NCI-H82 treated with DMSO at 0.1 percent for 48 hours (cell line): ENCODE data around the gene BRICD5.

Source experiments
- DNase-seq: peaks from one replicate; lab custom pipeline; 2025; ENCODE audit not compliant: unreplicated experiment; lab: John Stamatoyannopoulos, UW

Gene BRICD5

GRCh38 chr16:2199621-2200139, 11.0 kb downstream of the BRICD5 start:
- DNase-seq = no peak

GRCh38 chr16:2199095-2199494, 11.6 kb downstream of the BRICD5 start:
- no peak for DNase-seq

GRCh38 chr16:2198283-2198682, 12.4 kb downstream of the BRICD5 start:
- no peak for DNase-seq

GRCh38 chr16:2197765-2198164, 12.9 kb downstream of the BRICD5 start:
- no peak for DNase-seq

- no peak for DNase-seq
Measured at GRCh38 chr16:2196981-2197511, 13.6 kb downstream of the BRICD5 start.

GRCh38 chr16:2196162-2196980, 14.3 kb downstream of the BRICD5 start, which contains the start of gene CASKIN1:
Gene CASKIN1 (minus strand): TSS chr16:2196605. CDS start chr16:2196432, 173 bp downstream.
- no peak for DNase-seq

- DNase-seq = no peak
Measured at GRCh38 chr16:2195322-2196161, 15.1 kb downstream of the BRICD5 start.

- peak; percentile 51 for DNase-seq
Measured at GRCh38 chr16:2194852-2195321, 15.8 kb downstream of the BRICD5 start.

GRCh38 chr16:2194166-2194834, 16.4 kb downstream of the BRICD5 start:
- no peak for DNase-seq

GRCh38 chr16:2191446-2191706, 19.3 kb downstream of the BRICD5 start:
- DNase-seq = no peak

- DNase-seq = no peak
Measured at GRCh38 chr16:2190659-2191445, 19.8 kb downstream of the BRICD5 start.

GRCh38 chr16:2190002-2190658, 20.5 kb downstream of the BRICD5 start:
- no peak for DNase-seq

GRCh38 chr16:2189252-2189893, 21.3 kb downstream of the BRICD5 start:
- no peak for DNase-seq

- DNase-seq = no peak
Measured at GRCh38 chr16:2188395-2188794, 22.3 kb downstream of the BRICD5 start.

GRCh38 chr16:2187212-2187611, 23.5 kb downstream of the BRICD5 start:
- no peak for DNase-seq

GRCh38 chr16:2186505-2186904, 24.2 kb downstream of the BRICD5 start:
- no peak for DNase-seq

- no peak for DNase-seq
Measured at GRCh38 chr16:2186064-2186463, 24.6 kb downstream of the BRICD5 start.

- DNase-seq = no peak
Measured at GRCh38 chr16:2184962-2185361, 25.7 kb downstream of the BRICD5 start.

- DNase-seq = no peak
Measured at GRCh38 chr16:2184346-2184745, 26.3 kb downstream of the BRICD5 start.
